DMS 273 (cell line): ENCODE measurements around the gene PCDHGB6.
"Not testable (repeated sequence)": the region's sequence is repeated elsewhere in the genome, so short reads cannot be mapped to it uniquely, and the experiment has no call there.

ENCODE experiments used
- DNase-seq: peaks from one replicate; lab custom pipeline; 2025; ENCODE audit not compliant: unreplicated experiment; lab: John Stamatoyannopoulos, UW

PCDHGB6 gene

DNA sequence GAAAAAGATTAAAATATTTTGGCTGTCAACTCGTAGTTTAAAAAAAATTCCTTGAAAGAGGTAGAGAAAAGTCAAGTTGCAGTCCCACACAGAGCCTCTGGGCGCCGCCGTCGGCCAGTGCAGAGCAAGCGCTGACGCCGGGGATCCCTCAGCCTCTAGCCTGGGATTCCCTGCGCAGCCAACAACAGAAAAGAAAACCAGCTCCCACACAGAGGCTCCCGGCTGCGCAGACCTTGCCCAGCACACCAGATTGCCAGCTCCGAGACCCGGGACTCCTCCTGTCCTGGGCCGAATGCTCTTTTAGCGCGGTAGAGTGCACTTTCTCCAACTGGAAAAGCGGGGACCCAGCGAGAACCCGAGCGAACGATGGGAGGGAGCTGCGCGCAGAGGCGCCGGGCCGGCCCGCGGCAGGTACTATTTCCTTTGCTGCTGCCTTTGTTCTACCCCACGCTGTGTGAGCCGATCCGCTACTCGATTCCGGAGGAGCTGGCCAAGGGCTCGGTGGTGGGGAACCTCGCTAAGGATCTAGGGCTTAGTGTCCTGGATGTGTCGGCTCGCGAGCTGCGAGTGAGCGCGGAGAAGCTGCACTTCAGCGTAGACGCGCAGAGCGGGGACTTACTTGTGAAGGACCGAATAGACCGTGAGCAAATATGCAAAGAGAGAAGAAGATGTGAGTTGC, 9.8 kb downstream of the PCDHGB6 start, which contains the start of gene PCDHGB7:
Gene PCDHGB7 (plus strand): TSS at position 184 of the 679 bp plus-strand sequence. CDS start 183 bp downstream, at position 367.
- peak; percentile 25 for DNase-seq

DNA sequence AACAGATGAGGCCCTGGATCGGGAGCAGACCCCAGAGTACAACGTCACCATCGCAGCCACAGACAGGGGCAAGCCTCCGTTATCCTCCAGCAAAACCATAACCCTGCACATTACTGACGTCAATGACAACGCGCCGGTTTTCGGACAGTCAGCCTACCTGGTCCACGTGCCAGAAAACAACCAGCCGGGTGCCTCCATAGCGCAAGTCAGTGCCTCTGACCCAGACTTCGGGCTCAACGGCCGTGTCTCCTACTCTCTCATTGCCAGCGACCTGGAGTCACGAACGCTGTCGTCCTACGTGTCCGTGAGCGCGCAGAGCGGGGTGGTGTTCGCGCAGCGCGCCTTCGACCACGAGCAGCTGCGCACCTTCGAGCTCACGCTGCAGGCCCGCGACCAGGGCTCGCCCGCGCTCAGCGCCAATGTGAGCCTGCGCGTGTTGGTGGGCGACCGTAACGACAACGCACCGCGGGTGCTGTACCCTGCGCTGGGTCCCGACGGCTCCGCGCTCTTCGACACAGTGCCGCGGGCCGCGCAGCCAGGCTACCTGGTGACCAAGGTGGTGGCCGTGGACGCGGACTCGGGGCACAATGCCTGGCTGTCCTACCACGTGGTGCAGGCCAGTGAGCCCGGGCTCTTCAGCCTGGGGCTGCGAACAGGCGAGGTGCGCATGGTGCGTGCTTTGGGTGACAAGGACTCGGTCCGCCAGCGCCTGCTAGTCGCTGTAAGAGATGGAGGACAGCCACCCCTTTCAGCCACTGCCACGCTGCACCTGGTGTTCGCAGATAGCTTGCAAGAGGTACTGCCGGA, 11.5 kb downstream of the PCDHGB6 start:
- DNase-seq: no peak

DNA sequence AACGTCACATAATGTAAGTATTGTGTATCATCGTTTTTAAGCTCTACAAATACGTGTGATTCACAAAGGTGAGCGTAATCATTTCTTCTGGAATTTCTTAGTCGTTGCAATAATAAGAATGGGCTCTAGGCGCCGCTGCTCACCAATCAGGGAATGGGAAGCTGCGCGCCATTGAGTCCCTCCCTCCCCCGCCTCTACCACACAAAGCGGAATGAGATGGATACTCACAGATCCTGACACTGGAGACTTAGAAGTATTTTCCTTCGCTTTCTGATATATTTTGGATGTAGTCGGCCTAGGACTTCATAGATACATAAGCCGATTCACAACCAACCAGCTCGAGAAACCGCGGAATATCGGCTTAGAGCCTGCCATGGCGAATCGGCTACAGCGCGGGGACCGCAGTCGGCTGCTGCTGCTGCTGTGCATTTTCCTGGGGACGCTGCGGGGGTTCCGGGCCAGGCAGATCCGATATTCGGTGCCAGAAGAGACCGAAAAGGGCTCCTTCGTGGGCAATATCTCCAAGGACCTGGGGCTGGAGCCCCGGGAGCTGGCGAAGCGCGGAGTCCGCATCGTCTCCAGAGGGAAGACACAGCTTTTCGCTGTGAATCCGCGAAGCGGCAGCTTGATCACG, 13.2 kb downstream of the PCDHGB6 start, which contains the start of gene PCDHGA11:
Gene PCDHGA11 (plus strand): TSS at position 197 of the 634 bp plus-strand sequence. CDS start 177 bp downstream, at position 374.
- DNase-seq: peak; percentile 6

DNA sequence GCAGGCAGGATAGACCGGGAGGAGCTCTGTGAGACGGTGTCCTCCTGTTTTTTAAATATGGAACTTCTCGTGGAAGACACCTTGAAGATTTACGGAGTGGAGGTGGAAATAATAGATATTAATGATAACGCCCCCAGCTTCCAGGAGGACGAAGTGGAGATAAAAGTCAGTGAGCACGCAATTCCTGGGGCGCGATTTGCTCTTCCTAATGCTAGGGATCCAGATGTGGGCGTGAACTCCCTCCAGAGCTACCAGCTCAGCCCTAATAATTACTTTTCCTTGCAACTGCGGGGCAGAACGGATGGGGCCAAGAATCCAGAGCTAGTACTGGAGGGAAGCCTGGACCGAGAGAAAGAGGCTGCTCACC, 13.7 kb downstream of the PCDHGB6 start:
- DNase-seq: no peak

- no peak for DNase-seq
Observed at GRCh38 chr5:141422742-141423291, 15.0 kb downstream of the PCDHGB6 start.

- DNase-seq: no peak
Observed at GRCh38 chr5:141427783-141428426, 20.1 kb downstream of the PCDHGB6 start.

- no peak for DNase-seq
Observed at GRCh38 chr5:141430332-141431113, 22.7 kb downstream of the PCDHGB6 start, which contains the start of gene PCDHGA12. TSS of gene PCDHGA12 (plus strand) at chr5:141430507. CDS start at chr5:141430760, 253 bp downstream.

GRCh38 chr5:141431286-141431685, 23.5 kb downstream of the PCDHGB6 start:
- no peak for DNase-seq

DNA sequence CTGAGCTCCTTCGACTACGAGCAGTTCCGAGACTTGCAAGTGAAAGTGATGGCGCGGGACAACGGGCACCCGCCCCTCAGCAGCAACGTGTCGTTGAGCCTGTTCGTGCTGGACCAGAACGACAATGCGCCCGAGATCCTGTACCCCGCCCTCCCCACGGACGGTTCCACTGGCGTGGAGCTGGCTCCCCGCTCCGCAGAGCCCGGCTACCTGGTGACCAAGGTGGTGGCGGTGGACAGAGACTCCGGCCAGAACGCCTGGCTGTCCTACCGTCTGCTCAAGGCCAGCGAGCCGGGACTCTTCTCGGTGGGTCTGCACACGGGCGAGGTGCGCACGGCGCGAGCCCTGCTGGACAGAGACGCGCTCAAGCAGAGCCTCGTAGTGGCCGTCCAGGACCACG, 24.5 kb downstream of the PCDHGB6 start:
- not testable (repeated sequence) for DNase-seq

- DNase-seq: not testable (repeated sequence)
Observed at GRCh38 chr5:141432726-141433125, 24.9 kb downstream of the PCDHGB6 start.

- DNase-seq: no peak
Observed at GRCh38 chr5:141434006-141434405, 26.2 kb downstream of the PCDHGB6 start.

GRCh38 chr5:141437221-141437620, 29.4 kb downstream of the PCDHGB6 start:
- no peak for DNase-seq

DNA sequence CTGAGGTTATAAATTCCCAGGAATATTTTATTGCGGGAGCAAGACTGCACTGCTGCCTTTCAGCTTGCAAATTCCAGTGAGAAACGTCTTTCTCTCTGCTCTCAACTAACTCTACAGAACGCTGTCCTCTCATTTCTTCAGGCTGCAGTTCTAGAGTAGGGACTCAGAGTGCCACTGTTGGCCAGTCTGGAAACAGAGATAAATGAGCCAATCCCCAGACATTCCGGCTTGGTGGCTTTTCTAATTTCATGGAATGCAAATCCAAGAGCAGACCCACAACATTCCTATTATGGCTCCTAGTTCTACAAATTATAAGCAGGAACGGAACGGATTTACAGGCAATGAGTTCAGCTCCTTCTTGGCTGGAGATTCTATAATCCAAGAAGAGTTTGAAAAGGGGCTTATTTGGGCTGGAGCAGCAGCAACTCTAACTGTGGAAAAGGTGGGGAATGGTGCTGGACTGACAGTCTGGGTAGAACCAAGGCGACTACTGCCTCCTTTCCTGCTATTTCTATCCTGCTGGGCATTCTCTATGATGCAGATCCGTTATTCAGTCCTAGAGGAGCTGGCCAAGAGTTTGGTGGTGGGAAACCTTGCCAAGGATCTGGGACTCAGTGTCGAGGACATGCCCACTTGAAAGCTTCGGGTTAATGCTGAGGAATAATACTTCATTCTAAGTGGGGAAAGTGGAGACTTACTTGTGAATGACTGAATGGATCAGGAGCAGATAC, 31.8 kb downstream of the PCDHGB6 start:
- no peak for DNase-seq

DNA sequence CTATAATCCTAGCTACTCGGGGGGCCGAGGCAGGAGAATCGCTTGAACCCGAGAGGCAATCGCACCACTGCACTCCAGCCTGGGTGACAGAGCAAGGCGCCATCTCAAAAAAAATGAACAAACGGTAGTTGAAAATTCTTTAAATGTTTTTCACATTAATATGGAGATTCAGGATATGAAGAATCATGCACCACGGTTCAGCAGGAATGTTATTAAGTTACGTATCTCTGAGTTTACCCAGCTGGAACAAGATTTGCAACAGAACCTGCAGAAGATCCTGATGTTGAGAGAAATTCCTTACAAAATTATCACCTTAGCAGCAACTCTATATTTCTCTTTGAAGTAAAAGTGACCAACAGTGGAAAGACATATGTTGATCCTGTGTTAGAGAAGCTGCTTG, 32.5 kb downstream of the PCDHGB6 start:
- DNase-seq: no peak

DNA sequence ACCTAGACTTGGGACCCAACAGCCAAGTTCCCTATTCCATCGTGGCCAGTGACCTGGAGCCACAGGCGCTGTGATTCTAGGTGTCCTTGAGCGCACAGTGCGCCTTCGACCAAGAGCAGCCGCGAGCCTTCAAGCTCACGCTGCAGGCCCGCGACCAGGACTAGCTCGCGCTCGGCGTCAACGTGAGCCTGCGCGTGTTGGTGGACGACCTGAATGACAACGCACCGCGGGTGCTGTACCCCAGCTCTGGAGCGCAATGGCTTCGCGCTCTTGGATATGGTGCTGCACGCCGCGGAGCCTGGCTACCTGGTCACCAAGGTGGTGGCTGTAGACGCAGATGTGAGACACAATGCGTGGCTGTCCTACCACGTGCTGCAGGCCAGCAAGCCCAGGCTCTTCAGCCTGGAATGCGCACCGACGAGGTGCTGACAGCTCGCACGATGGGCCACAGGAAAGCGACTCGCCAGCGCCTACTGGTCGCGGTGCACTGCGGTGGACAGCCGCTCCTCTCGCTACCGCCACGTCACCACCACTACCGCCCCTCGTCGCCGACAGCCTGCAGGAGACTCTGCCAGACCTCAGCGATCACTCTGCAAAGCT, 33.9 kb downstream of the PCDHGB6 start:
- DNase-seq: no peak
